ENCODE measurements around the gene RBM20. TPM values are rescaled to one million over a fixed set of nuclear protein-coding genes. Genes with fewer than 3 reads are reported as not detected.

The RBM20 gene
- total and polyA plus RNA-seq, 2 of the 13 experiments (the other 11 are each of a cell fraction or from before 2014, with no cell fraction given), result 0.02 to 0.22 TPM

DNA sequence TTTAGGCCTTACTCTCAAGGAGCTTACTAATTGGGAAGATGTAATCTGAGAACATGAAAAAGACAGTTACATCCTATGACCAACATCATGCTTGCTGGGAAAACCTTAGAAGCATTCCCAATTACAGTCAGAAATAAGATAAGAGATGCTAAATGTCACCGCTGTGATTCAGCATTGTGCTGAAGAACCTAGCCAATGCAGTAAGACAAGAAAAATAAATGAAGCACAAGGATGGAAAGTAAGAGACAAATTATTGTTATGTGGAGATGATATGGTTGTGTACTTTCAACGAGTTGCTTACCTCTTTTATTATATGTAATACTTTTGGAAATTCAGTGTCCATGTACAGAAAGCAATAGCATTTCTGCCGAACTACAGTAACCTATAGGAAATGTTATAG lies 104.8 kb downstream of the RBM20 start:
- no peak for FAIRE-seq
- Histone ChIP-seq H3K9ac (ENCODE audit: insufficient read depth, low read depth, low read length) (no peak overlapping the region), H3K79me2 (ENCODE audit: insufficient read depth, low read length) (no peaks in the 10 kb centered on the region), H3K9me3 (ENCODE audit: low read length) (peaks cover 10% of the 10 kb centered on the region), H2AFZ (ENCODE audit: low read length) (no peak overlapping the region), H3K4me1 (ENCODE audit: insufficient read depth, low read length) (no peaks in the 10 kb centered on the region), H3K4me2 (ENCODE audit: low read depth, low read length) (no peak overlapping the region), H3K4me3 (replicated peaks in 1 of 3; ENCODE audit: insufficient read depth in 1 of 3, low read depth in 2 of 3, low read length in 3 of 3) (no peak overlapping the region), H4K20me1 (ENCODE audit: insufficient read depth, low read length) (no peaks in the 10 kb centered on the region), H3K27ac (ENCODE audit: extremely low read length, insufficient read depth, low read length) (no peak overlapping the region), H3K36me3 (replicated peaks in 1 of 2; ENCODE audit: control insufficient read depth in 1 of 2, insufficient read depth in 2 of 2, low read length in 2 of 2) (no peaks in the 10 kb centered on the region), H3K27me3 (ENCODE audit: control insufficient read depth in 1 of 2, insufficient read depth in 2 of 2, low read length in 2 of 2) (no peaks in the 10 kb centered on the region)
- ChIA-PET CTCF (ENCODE audit: low intra/inter-chr PET ratio, low total read pairs) (no interaction called here), POLR2A (no interaction called here)
- intact Hi-C loops (cut with micrococcal nuclease; ENCODE audit: unreplicated experiment) (loop anchor here (5.0 kb wide), 1 partner anchor 123 kb away; the partner anchor contains the start of gene PDCD4), in situ Hi-C loops (cut with HindIII; ENCODE audit: extremely low pct_ligation_motif_present, low pct_unique_long_range_greater_than_20kb) (loop anchor here (5.0 to 25.0 kb wide), 2 partner anchors 143 to 613 kb away; no protein-coding TSS in a partner anchor)
- WGBS (ENCODE audit: low lambda C conversion rate), result 38% methylated on average over 3 of the region's 3 CpGs
- TF ChIP-seq ZNF879 (CRISPR knock-in tag; IDR thresholded peaks at IDR 0.05), result no peak
- ATAC-seq, result no peak
- no peak for DNase-seq (ENCODE audit: low spot score)
- BruUV-seq (replicated peaks), result no TSS peak

DNA sequence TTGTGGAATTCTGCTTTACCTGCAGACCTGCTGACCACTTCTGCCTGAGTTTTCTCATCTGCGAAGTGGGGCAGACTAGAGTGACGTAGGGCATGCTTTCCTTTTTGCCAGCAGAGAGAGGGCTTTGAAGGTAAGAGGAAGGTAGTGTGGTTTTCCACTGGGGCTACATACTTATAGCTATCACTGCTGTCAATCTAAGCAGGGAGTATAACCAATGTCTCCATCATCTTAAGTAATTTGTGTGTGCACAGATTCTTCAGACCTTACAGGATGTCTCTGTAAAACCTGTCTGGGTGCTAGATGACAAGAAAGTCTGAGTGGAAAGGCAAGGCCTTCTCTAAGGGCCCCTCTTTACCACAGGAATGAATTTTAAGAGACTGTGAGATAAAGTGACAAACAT lies 106.8 kb downstream of the RBM20 start:
- Histone ChIP-seq H3K36me3 (replicated peaks in 1 of 2; ENCODE audit: control insufficient read depth in 1 of 2, insufficient read depth in 2 of 2, low read length in 2 of 2) (no peaks in the 10 kb centered on the region), H2AFZ (ENCODE audit: low read length) (no peak overlapping the region), H3K9me3 (ENCODE audit: low read length) (peaks cover 10% of the 10 kb centered on the region), H3K79me2 (ENCODE audit: insufficient read depth, low read length) (no peaks in the 10 kb centered on the region), H3K9ac (ENCODE audit: insufficient read depth, low read depth, low read length) (no peak overlapping the region), H3K4me1 (ENCODE audit: insufficient read depth, low read length) (no peaks in the 10 kb centered on the region), H3K4me3 (replicated peaks in 1 of 3; ENCODE audit: insufficient read depth in 1 of 3, low read depth in 2 of 3, low read length in 3 of 3) (no peak overlapping the region), H3K4me2 (ENCODE audit: low read depth, low read length) (no peak overlapping the region), H3K27ac (ENCODE audit: extremely low read length, insufficient read depth, low read length) (no peak overlapping the region), H3K27me3 (ENCODE audit: control insufficient read depth in 1 of 2, insufficient read depth in 2 of 2, low read length in 2 of 2) (no peaks in the 10 kb centered on the region), H4K20me1 (ENCODE audit: insufficient read depth, low read length) (no peaks in the 10 kb centered on the region)
- ATAC-seq (no peak), DNase-seq (ENCODE audit: low spot score) (no peak), FAIRE-seq (no peak)
- POLR2A ChIA-PET, result no interaction called here
- CTCF ChIA-PET (ENCODE audit: low intra/inter-chr PET ratio, low total read pairs), result no interaction called here
- WGBS (ENCODE audit: low lambda C conversion rate), result 23% methylated on average over 2 of the region's 2 CpGs
- in situ Hi-C loops (cut with HindIII; ENCODE audit: extremely low pct_ligation_motif_present, low pct_unique_long_range_greater_than_20kb), result no loop called here
- intact Hi-C loops (cut with micrococcal nuclease; ENCODE audit: unreplicated experiment), result no loop called here
- no TSS peak for BruUV-seq (replicated peaks)
- TF ChIP-seq SIN3A (IDR thresholded peaks at IDR 0.05; ENCODE audit: borderline replicate concordance, low read depth, low read length) (no peak), ZNF703 (CRISPR knock-in tag; IDR thresholded peaks at IDR 0.05; ENCODE audit: borderline replicate concordance) (no peak), ZNF468 (CRISPR knock-in tag; IDR thresholded peaks at IDR 0.05) (no peak), SMAD1 (CRISPR knock-in tag; IDR thresholded peaks at IDR 0.05; ENCODE audit: borderline replicate concordance, low read depth) (no peak), ZNF720 (CRISPR knock-in tag; IDR thresholded peaks at IDR 0.05) (no peak), ZNF260 (CRISPR knock-in tag; IDR thresholded peaks at IDR 0.05; ENCODE audit: borderline replicate concordance, low read depth) (no peak), NFYC (CRISPR knock-in tag; IDR thresholded peaks at IDR 0.05) (no peak), RBAK (CRISPR knock-in tag; IDR thresholded peaks at IDR 0.05) (no peak), CHD2 (IDR thresholded peaks at IDR 0.05; ENCODE audit: low read depth, low read length) (no peak), ZNF781 (CRISPR knock-in tag; IDR thresholded peaks at IDR 0.05; ENCODE audit: borderline replicate concordance, not compliant biosample characterization) (no peak), ZIK1 (CRISPR knock-in tag; IDR thresholded peaks at IDR 0.05; ENCODE audit: borderline replicate concordance, low read depth) (no peak), ZFP82 (CRISPR knock-in tag; IDR thresholded peaks at IDR 0.05; ENCODE audit: borderline replicate concordance) (no peak), ZC3H4 (CRISPR knock-in tag; IDR thresholded peaks at IDR 0.05; ENCODE audit: borderline replicate concordance) (no peak), RORA (CRISPR knock-in tag; IDR thresholded peaks at IDR 0.05) (no peak), ZNF674 (CRISPR knock-in tag; IDR thresholded peaks at IDR 0.05; ENCODE audit: low read depth) (no peak), EP300 (IDR thresholded peaks at IDR 0.05; ENCODE audit: low read depth in 2 of 2, low read length in 2 of 2) (no peak), EP300 (CRISPR knock-in tag; IDR thresholded peaks at IDR 0.05; ENCODE audit: borderline replicate concordance) (no peak)
- TF ChIP-seq, protein P1, sequence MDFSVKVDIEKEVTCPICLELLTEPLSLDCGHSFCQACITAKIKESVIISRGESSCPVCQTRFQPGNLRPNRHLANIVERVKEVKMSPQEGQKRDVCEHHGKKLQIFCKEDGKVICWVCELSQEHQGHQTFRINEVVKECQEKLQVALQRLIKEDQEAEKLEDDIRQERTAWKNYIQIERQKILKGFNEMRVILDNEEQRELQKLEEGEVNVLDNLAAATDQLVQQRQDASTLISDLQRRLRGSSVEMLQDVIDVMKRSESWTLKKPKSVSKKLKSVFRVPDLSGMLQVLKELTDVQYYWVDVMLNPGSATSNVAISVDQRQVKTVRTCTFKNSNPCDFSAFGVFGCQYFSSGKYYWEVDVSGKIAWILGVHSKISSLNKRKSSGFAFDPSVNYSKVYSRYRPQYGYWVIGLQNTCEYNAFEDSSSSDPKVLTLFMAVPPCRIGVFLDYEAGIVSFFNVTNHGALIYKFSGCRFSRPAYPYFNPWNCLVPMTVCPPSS (IDR thresholded peaks at IDR 0.05), result no peak
- TF ChIP-seq, protein P2, sequence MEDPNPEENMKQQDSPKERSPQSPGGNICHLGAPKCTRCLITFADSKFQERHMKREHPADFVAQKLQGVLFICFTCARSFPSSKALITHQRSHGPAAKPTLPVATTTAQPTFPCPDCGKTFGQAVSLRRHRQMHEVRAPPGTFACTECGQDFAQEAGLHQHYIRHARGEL (CRISPR knock-in tag; IDR thresholded peaks at IDR 0.05), result no peak
